A549 (cell line): ENCODE data around the gene RCAN3. TPM values are rescaled to one million over a fixed set of nuclear protein-coding genes. Genes with fewer than 3 reads are reported as not detected.

Experiments used
- ATAC-seq, 2 experiments: fragments of 200-7000 bp in 1 of 2; fragments of >200 bp in 1 of 2; cut with Nextera tagmentation in 1 of 2; cut with Tn5 transposase in 1 of 2; 3 replicates each; pipeline versions ENCODE4 v1.8.0 to v1.9.1; 2018 to 2020; ENCODE audit warnings: mild to moderate bottlenecking in 1 of 2, moderate library complexity in 1 of 2
- CTCF ChIA-PET: fragments of 300-600 bp; sonication (Branson Sonifier 250); formaldehyde crosslinking; extraction: SDS; loops from one replicate; lab custom pipeline; 2021; ENCODE audit warnings: antibody characterized with exemption, inconsistent platforms; lab: Yijun Ruan, JAX
- POLR2A ChIA-PET: fragments of 350-600 bp; formaldehyde crosslinking; extraction: SDS; loops from one replicate; lab custom pipeline; 2021; ENCODE audit warnings: antibody characterized with exemption, inconsistent platforms; lab: Yijun Ruan, JAX
- DNase-seq, 2 experiments: peaks; one replicate each; pipeline versions ENCODE4 v3.0.0 to v3.0.0-alpha.2; 2011 to 2016; ENCODE audit warnings: low read depth in 1 of 2, low spot score in 1 of 2
- FAIRE-seq: peaks from 2 replicates; lab custom pipeline; 2011; peaks lifted over from hg19 to GRCh38; lab: Jason Lieb, UNC
- H3K27ac ChIP-seq, 2 experiments: fragments of >200 bp; sonication (Bioruptor Twin); formaldehyde crosslinking; 3 replicates each; pipeline ENCODE4 v1.5.1; 2016 to 2017
- H3K4me1 ChIP-seq: fragments of >200 bp; sonication (Bioruptor Twin); formaldehyde crosslinking; 3 replicates; pipeline ENCODE4 v1.6.1; 2016
- H3K4me2 ChIP-seq: fragments of >200 bp; sonication (Bioruptor Twin); formaldehyde crosslinking; 3 replicates; pipeline ENCODE4 v1.6.1; 2016
- H3K4me3 ChIP-seq: fragments of >200 bp; sonication (Bioruptor Twin); formaldehyde crosslinking; 3 replicates; pipeline ENCODE4 v1.5.1; 2016
- H3K9me3 ChIP-seq: fragments of >200 bp; sonication (Bioruptor Twin); formaldehyde crosslinking; 3 replicates; pipeline ENCODE4 v1.6.1; 2016
- ATOH8 ChIP-seq: fragments of 250-450 bp; sonication (Bioruptor Pico); IDR thresholded peaks from 2 replicates; pipeline ENCODE4 v1.5.0; 2020; ENCODE audit warnings: low read depth, mild to moderate bottlenecking, moderate library complexity
- BHLHE40 ChIP-seq: IDR thresholded peaks from 2 replicates; pipeline ENCODE4 v1.6.1; 2012; ENCODE audit warnings: low read depth, low read length, inconsistent platforms
- CHD2 ChIP-seq: fragments of 150-350 bp; IDR thresholded peaks from 2 replicates; pipeline ENCODE4 v1.6.1; 2014; ENCODE audit warnings: low read length; ENCODE audit not compliant: partially characterized antibody
- CHD4 ChIP-seq: fragments of 200-600 bp; sonication (generic); IDR thresholded peaks from 2 replicates; pipeline ENCODE4 v1.6.1; 2016; ENCODE audit warnings: antibody characterized with exemption, mild to moderate bottlenecking, borderline replicate concordance
- E2F6 ChIP-seq: IDR thresholded peaks from 2 replicates; pipeline ENCODE4 v1.6.1; 2012; ENCODE audit warnings: low read depth, borderline replicate concordance
- EHMT2 ChIP-seq: fragments of 200-600 bp; sonication (generic); IDR thresholded peaks from 2 replicates; pipeline ENCODE4 v1.6.1; 2016; ENCODE audit warnings: antibody characterized with exemption, low read depth, mild to moderate bottlenecking, moderate library complexity
- ELK1 ChIP-seq: fragments of 150-350 bp; IDR thresholded peaks from 2 replicates; pipeline ENCODE4 v1.6.1; 2014; ENCODE audit warnings: low read depth, mild to moderate bottlenecking, low read length
- FOSB ChIP-seq: fragments of 250-450 bp; sonication (Bioruptor Pico); IDR thresholded peaks from 2 replicates; pipeline ENCODE4 v1.5.0; 2020; ENCODE audit warnings: mild to moderate bottlenecking, moderate library complexity
- FOXS1 ChIP-seq: fragments of 250-450 bp; sonication (Bioruptor Pico); IDR thresholded peaks from 2 replicates; pipeline ENCODE4 v1.5.0; 2020; ENCODE audit warnings: mild to moderate bottlenecking, moderate library complexity
- GATA3 ChIP-seq: IDR thresholded peaks from 2 replicates; pipeline ENCODE4 v1.6.1; 2012; ENCODE audit warnings: borderline replicate concordance
- HDAC2 ChIP-seq: fragments of 200-600 bp; sonication (generic); IDR thresholded peaks from 2 replicates; pipeline ENCODE4 v1.6.1; 2016
- HEYL ChIP-seq: fragments of 250-450 bp; sonication (Bioruptor Pico); IDR thresholded peaks from 2 replicates; pipeline ENCODE4 v1.8.0; 2021; ENCODE audit warnings: mild to moderate bottlenecking, moderate library complexity
- HMGXB4 ChIP-seq: fragments of 250-450 bp; sonication (Bioruptor Pico); IDR thresholded peaks from 2 replicates; pipeline ENCODE4 v1.5.0; 2021; ENCODE audit warnings: mild to moderate bottlenecking, moderate library complexity, borderline replicate concordance
- HOXB5 ChIP-seq: fragments of 250-450 bp; sonication (Bioruptor Pico); IDR thresholded peaks from 2 replicates; pipeline ENCODE4 v1.5.0; 2020; ENCODE audit warnings: mild to moderate bottlenecking, moderate library complexity
- KDM1A ChIP-seq: fragments of 200-600 bp; sonication (generic); IDR thresholded peaks from 2 replicates; pipeline ENCODE4 v1.6.1; 2016; ENCODE audit warnings: low read depth, mild to moderate bottlenecking
- KDM5A ChIP-seq: fragments of 200-600 bp; sonication (generic); IDR thresholded peaks from 2 replicates; pipeline ENCODE4 v1.6.1; 2016; ENCODE audit warnings: antibody characterized with exemption, mild to moderate bottlenecking
- MAFK ChIP-seq: fragments of 450-650 bp; IDR thresholded peaks from 2 replicates; pipeline ENCODE4 v1.6.1; 2014; ENCODE audit not compliant: partially characterized antibody
- MYC ChIP-seq: IDR thresholded peaks from 2 replicates; pipeline ENCODE4 v1.6.1; 2012; ENCODE audit warnings: mild to moderate bottlenecking, inconsistent platforms, low read length, improper control_type of control experiment, borderline replicate concordance
- NR3C1 ChIP-seq: fragments of >200 bp; sonication (Bioruptor Twin); formaldehyde crosslinking; IDR thresholded peaks from 3 replicates; pipeline ENCODE4 v1.6.1; 2017
- PHF8 ChIP-seq: fragments of 200-600 bp; sonication (generic); IDR thresholded peaks from 2 replicates; pipeline ENCODE4 v1.6.1; 2016; ENCODE audit warnings: low read depth, mild to moderate bottlenecking, antibody characterized with exemption, moderate library complexity, borderline replicate concordance
- RAD21 ChIP-seq, 2 experiments: fragments of >200 bp in 1 of 2; sonication (Bioruptor Twin) in 1 of 2; formaldehyde crosslinking in 1 of 2; IDR thresholded peaks in 1 of 2; conservative IDR thresholded peaks in 1 of 2; 2 replicates in 1 of 2; 3 replicates in 1 of 2; pipeline ENCODE4 v1.6.1; 2012 to 2018; ENCODE audit warnings: inconsistent platforms in 1 of 2
- RCOR1 ChIP-seq: fragments of 150-350 bp; IDR thresholded peaks from 2 replicates; pipeline ENCODE4 v1.6.1; 2014; ENCODE audit warnings: antibody characterized with exemption, low read length, low read depth
- REST ChIP-seq: fragments of 200-600 bp; sonication (generic); IDR thresholded peaks from 2 replicates; pipeline ENCODE4 v1.6.1; 2016; ENCODE audit warnings: antibody characterized with exemption, mild to moderate bottlenecking, moderate library complexity
- SMC3 ChIP-seq: fragments of >200 bp; sonication (Bioruptor Twin); formaldehyde crosslinking; IDR thresholded peaks from 3 replicates; pipeline ENCODE4 v1.6.1; 2018; ENCODE audit warnings: inconsistent platforms
- ZC3H11A ChIP-seq: fragments of 450-650 bp; IDR thresholded peaks from 2 replicates; pipeline ENCODE4 v1.6.1; 2014; ENCODE audit warnings: antibody characterized with exemption, mild to moderate bottlenecking
- ZFP36 ChIP-seq: fragments of 450-650 bp; IDR thresholded peaks from 2 replicates; pipeline ENCODE4 v1.6.1; 2014; ENCODE audit warnings: borderline replicate concordance; ENCODE audit not compliant: partially characterized antibody
- WGBS: methylation state at CpG from one replicate; pipeline ENCODE4 v1.1.6; 2017; ENCODE audit errors: missing lambda C conversion rate; 5-methylcytosine and 5-hydroxymethylcytosine counted together
- polyA plus RNA-seq, 4 experiments: library from polyadenylated mRNA; depleted of rRNA in 3 of 4; stranded (reverse); fragments of >200 nt; fragmentation: RNase III in 1 of 4; extraction: RNeasy Plus Mini Kit Qiagen cat#74134 plus additional on column Dnase treatment in 1 of 4; gene quantifications; 2 replicates in 3 of 4; 3 replicates in 1 of 4; pipeline ENCODE4 v1.2.3, GENCODE V29; 2011 to 2017

The RCAN3 gene
- polyA plus RNA-seq, 2 of the 4 experiments (the other 2 are of a cell fraction), result 7.4 to 14.6 TPM

GRCh38 chr1:24570265-24571125 lies 67.9 kb downstream of the RCAN3 start:
- Histone ChIP-seq H3K9me3 (no peaks in the 10 kb centered on the region), H3K4me2 (no peak overlapping the region), H3K4me1 (peaks cover 27% of the 10 kb centered on the region), H3K27ac (peak overlapping the region in 1 of 2 experiments; percentile 28; a peak in 1 of 6 replicates), H3K4me3 (no peak overlapping the region)
- ChIA-PET CTCF (interaction anchor here (3.2 kb wide), 1 partner anchor 17 kb away, joined by 17 read pairs; no protein-coding TSS in a partner anchor), POLR2A (no interaction called here)
- DNase-seq, result no peak
- no peak for FAIRE-seq
- ATAC-seq, result no peak
- 68% methylated on average over 9 of the region's 10 CpGs for WGBS
- no peak for TF ChIP-seq SMC3
- TF ChIP-seq GATA3, result no peak
- TF ChIP-seq ELK1, result no peak
- TF ChIP-seq ZC3H11A, result no peak
- no peak for TF ChIP-seq FOSB (CRISPR knock-in tag)
- no peak for TF ChIP-seq FOXS1
- TF ChIP-seq CHD2, result no peak
- no peak for TF ChIP-seq HOXB5 (CRISPR knock-in tag)
- TF ChIP-seq MYC, result no peak
- no peak for TF ChIP-seq ATOH8 (CRISPR knock-in tag)
- TF ChIP-seq REST, result no peak
- no peak for TF ChIP-seq RAD21 (conservative IDR thresholded peaks at IDR 0.05 in 1 of 2, IDR thresholded peaks at IDR 0.05 in 1 of 2)

GRCh38 chr1:24572301-24572700 lies 69.7 kb downstream of the RCAN3 start:
- TF ChIP-seq BHLHE40 (no peak), HDAC2 (no peak), SMC3 (no peak), KDM1A (no peak), KDM5A (no peak), MAFK (no peak), E2F6 (no peak), ATOH8 (CRISPR knock-in tag) (no peak), HOXB5 (CRISPR knock-in tag) (no peak), HEYL (CRISPR knock-in tag) (no peak), ZFP36 (no peak), HMGXB4 (no peak), RCOR1 (no peak), CHD4 (no peak), NR3C1 (no peak), GATA3 (no peak), EHMT2 (no peak), PHF8 (no peak)
- 80% methylated on average over 8 of the region's 9 CpGs for WGBS
- Histone ChIP-seq H3K4me2 (no peak overlapping the region), H3K4me1 (peaks cover 15% of the 10 kb centered on the region), H3K27ac (no peak overlapping the region), H3K4me3 (no peak overlapping the region), H3K9me3 (no peaks in the 10 kb centered on the region)
- FAIRE-seq (no peak), ATAC-seq (no peak), DNase-seq (no peak)
- POLR2A ChIA-PET, result no interaction called here
- CTCF ChIA-PET, result interaction anchor here (3.2 kb wide), 1 partner anchor 15 kb away, joined by 17 read pairs; no protein-coding TSS in a partner anchor
